HepG2 (cell line): ENCODE results near the gene RBFOX1. TPM values are rescaled to one million over a fixed set of nuclear protein-coding genes. Genes with fewer than 3 reads are reported as not detected.

ENCODE experiments used
- ATAC-seq: fragments of 200-7000 bp; cut with Tn5 transposase; 3 replicates; pipeline ENCODE4 v1.9.1; 2020; ENCODE audit warnings: mild to moderate bottlenecking, moderate library complexity
- BruUV-seq: library from RNA; stranded (reverse); fragments of 400-500 nt; replicated peaks from 2 replicates; lab custom pipeline; 2021; lab: Mats Ljungman, UMichigan
- CTCF ChIA-PET: fragments of 300-600 bp; formaldehyde crosslinking; extraction: SDS; loops from one replicate; lab custom pipeline; 2021; ENCODE audit warnings: low total read pairs, inconsistent platforms, low intra/inter-chr PET ratio; lab: Yijun Ruan, JAX
- POLR2A ChIA-PET: fragments of 350-600 bp; sonication (Branson Sonifier 250); formaldehyde crosslinking; loops from one replicate; lab custom pipeline; 2020; ENCODE audit warnings: antibody characterized with exemption, inconsistent platforms; lab: Yijun Ruan, JAX
- DNase-seq: peaks from one replicate; pipeline ENCODE4 v3.0.0-alpha.2; 2015; ENCODE audit warnings: low spot score
- FAIRE-seq: peaks from 3 replicates; lab custom pipeline; 2011; peaks lifted over from hg19 to GRCh38; lab: Jason Lieb, UNC
- H2AFZ ChIP-seq: one replicate; pipeline ENCODE4 v1.6.1; 2011; ENCODE audit warnings: low read length, inconsistent platforms
- H3K27ac ChIP-seq: fragments of 300-600 bp; 3 replicates; pipeline ENCODE4 v1.8.0; 2011; ENCODE audit warnings: mixed run types, mild to moderate bottlenecking, mixed read lengths, low read length, inconsistent platforms; ENCODE audit not compliant: insufficient read depth; ENCODE audit errors: extremely low read length
- H3K27me3 ChIP-seq, 2 experiments: fragments of 200-600 bp in 1 of 2; 2 replicates in 1 of 2; 3 replicates in 1 of 2; pipeline versions ENCODE4 v1.6.0 to v1.8.0; 2011; ENCODE audit warnings: low read length in 2 of 2, mild to moderate bottlenecking in 2 of 2, moderate library complexity in 2 of 2, inconsistent platforms in 1 of 2; ENCODE audit not compliant: insufficient read depth in 2 of 2, control insufficient read depth in 1 of 2
- H3K36me3 ChIP-seq, 2 experiments: fragments of 200-600 bp in 1 of 2; replicated peaks in 1 of 2; 2 replicates in 1 of 2; 3 replicates in 1 of 2; pipeline versions ENCODE4 v1.5.1 to v1.8.0; 2011; ENCODE audit warnings: low read length in 2 of 2, inconsistent platforms in 1 of 2; ENCODE audit not compliant: insufficient read depth in 2 of 2, control insufficient read depth in 1 of 2
- H3K4me1 ChIP-seq: 2 replicates; pipeline ENCODE4 v1.5.1; 2012; ENCODE audit warnings: low read length, inconsistent platforms; ENCODE audit not compliant: insufficient read depth
- H3K4me2 ChIP-seq: 2 replicates; pipeline ENCODE4 v1.6.0; 2011; ENCODE audit warnings: low read depth, low read length, inconsistent platforms
- H3K4me3 ChIP-seq, 3 experiments: fragments of 200-600 bp in 1 of 3; sonication (generic), shearing (Covaris generic) in 1 of 3; replicated peaks in 1 of 3; 2 replicates each; pipeline ENCODE4 v1.5.1; 2011 to 2016; ENCODE audit warnings: low read length in 3 of 3, inconsistent platforms in 2 of 3, low read depth in 2 of 3, mild to moderate bottlenecking in 2 of 3, control low read depth in 1 of 3, mixed read lengths in 1 of 3; ENCODE audit not compliant: insufficient read depth in 1 of 3
- H3K79me2 ChIP-seq: one replicate; pipeline ENCODE4 v1.6.1; 2011; ENCODE audit warnings: low read length, inconsistent platforms; ENCODE audit not compliant: insufficient read depth
- H3K9ac ChIP-seq: 2 replicates; pipeline ENCODE4 v1.6.0; 2011; ENCODE audit warnings: mild to moderate bottlenecking, low read depth, low read length, inconsistent platforms; ENCODE audit not compliant: insufficient read depth
- H3K9me3 ChIP-seq: 2 replicates; pipeline ENCODE4 v1.5.1; 2012; ENCODE audit warnings: mild to moderate bottlenecking, low read length
- H4K20me1 ChIP-seq: 2 replicates; pipeline ENCODE4 v1.6.0; 2011; ENCODE audit warnings: inconsistent platforms, mild to moderate bottlenecking, low read length, moderate library complexity; ENCODE audit not compliant: insufficient read depth
- DNMT1 ChIP-seq: sonication (generic); formaldehyde crosslinking; IDR thresholded peaks from 2 replicates; pipeline ENCODE4 v1.5.1; 2020; ENCODE audit warnings: mild to moderate bottlenecking, missing genetic modification reagents
- EED ChIP-seq: sonication (generic); formaldehyde crosslinking; IDR thresholded peaks from 2 replicates; pipeline ENCODE4 v1.5.0; 2020; ENCODE audit warnings: mild to moderate bottlenecking, missing genetic modification reagents
- JDP2 ChIP-seq: sonication (generic); formaldehyde crosslinking; IDR thresholded peaks from 2 replicates; pipeline ENCODE4 v1.8.1; 2022; ENCODE audit warnings: missing genetic modification reagents, borderline replicate concordance
- KDM1A ChIP-seq: IDR thresholded peaks from 2 replicates; pipeline ENCODE4 v1.6.1; 2016; ENCODE audit warnings: missing compliant biosample characterization
- ZBTB38 ChIP-seq: sonication (generic); formaldehyde crosslinking; IDR thresholded peaks from 2 replicates; pipeline ENCODE4 v1.5.1; 2020; ENCODE audit warnings: mild to moderate bottlenecking, missing genetic modification reagents
- ZKSCAN5 ChIP-seq: sonication (generic); formaldehyde crosslinking; IDR thresholded peaks from 2 replicates; pipeline ENCODE4 v1.5.1; 2020; ENCODE audit warnings: mild to moderate bottlenecking, missing genetic modification reagents
- ZNF552 ChIP-seq: sonication (generic); formaldehyde crosslinking; IDR thresholded peaks from 2 replicates; pipeline ENCODE4 v1.9.0; 2022; ENCODE audit warnings: missing genetic modification reagents, mild to moderate bottlenecking, borderline replicate concordance
- ZNF569 ChIP-seq: sonication (generic); formaldehyde crosslinking; IDR thresholded peaks from 2 replicates; pipeline ENCODE4 v1.5.0; 2020; ENCODE audit warnings: mild to moderate bottlenecking, missing genetic modification reagents, moderate library complexity, borderline replicate concordance
- ZNF672 ChIP-seq: sonication (generic); formaldehyde crosslinking; IDR thresholded peaks from 2 replicates; pipeline ENCODE4 v1.8.1; 2022; ENCODE audit warnings: missing genetic modification reagents
- ZNF674 ChIP-seq: sonication (generic); formaldehyde crosslinking; IDR thresholded peaks from 2 replicates; pipeline ENCODE4 v1.5.0; 2020; ENCODE audit warnings: low read depth, mild to moderate bottlenecking, missing genetic modification reagents
- ZSCAN30 ChIP-seq: sonication (generic); formaldehyde crosslinking; IDR thresholded peaks from 2 replicates; pipeline ENCODE4 v1.5.0; 2020; ENCODE audit warnings: mild to moderate bottlenecking, missing genetic modification reagents
- WGBS: methylation state at CpG from one replicate; pipeline ENCODE4 v1.1.6; 2017; ENCODE audit warnings: low lambda C conversion rate; 5-methylcytosine and 5-hydroxymethylcytosine counted together
- in situ Hi-C: cut with HindIII; loops from 2 replicates; pipeline ENCODE4 v1.10.0; 2017; ENCODE audit warnings: low pct_unique_long_range_greater_than_20kb; ENCODE audit not compliant: extremely low pct_ligation_motif_present
- intact Hi-C: fragments of 100-400 bp; cut with micrococcal nuclease; formaldehyde crosslinking; loops from one replicate; pipeline ENCODE4 v1.10.0; 2022; ENCODE audit not compliant: unreplicated experiment
- polyA plus RNA-seq, 8 experiments: library from polyadenylated mRNA; depleted of rRNA in 3 of 8; stranded (reverse) in 7 of 8; unstranded in 1 of 8; fragments of >200 nt; fragmentation: Illumina TruSeq in 4 of 8; extraction: Trizol in 4 of 8; gene quantifications; 2 replicates each; pipeline versions ENCODE4 v1.2.1 to v1.2.3, GENCODE V29; 2011 to 2016; ENCODE audit warnings: low read depth in 4 of 8, missing spikeins in 1 of 8, mixed read lengths in 1 of 8; ENCODE audit not compliant: insufficient read depth in 1 of 8
- total RNA-seq, 5 experiments: library from RNA; depleted of rRNA; stranded (reverse); fragments of >200 nt; fragmentation: Illumina TruSeq; extraction: Trizol; gene quantifications; 2 replicates each; pipeline ENCODE4 v1.2.3, GENCODE V29; 2016; ENCODE audit warnings: low read depth in 1 of 5
- TF ChIP-seq, protein P1 (sequence below): sonication (generic); formaldehyde crosslinking; IDR thresholded peaks from 2 replicates; pipeline ENCODE4 v1.5.0; 2020; ENCODE audit warnings: missing genetic modification reagents, mild to moderate bottlenecking, borderline replicate concordance
- TF ChIP-seq, protein P2 (sequence below): IDR thresholded peaks from 2 replicates; pipeline ENCODE4 v1.6.1; 2018; ENCODE audit warnings: missing genetic modification reagents

RBFOX1 gene
- total and polyA plus RNA-seq, 2 of the 13 experiments (the other 11 are each of a cell fraction or from before 2014, with no cell fraction given): not detected

DNA sequence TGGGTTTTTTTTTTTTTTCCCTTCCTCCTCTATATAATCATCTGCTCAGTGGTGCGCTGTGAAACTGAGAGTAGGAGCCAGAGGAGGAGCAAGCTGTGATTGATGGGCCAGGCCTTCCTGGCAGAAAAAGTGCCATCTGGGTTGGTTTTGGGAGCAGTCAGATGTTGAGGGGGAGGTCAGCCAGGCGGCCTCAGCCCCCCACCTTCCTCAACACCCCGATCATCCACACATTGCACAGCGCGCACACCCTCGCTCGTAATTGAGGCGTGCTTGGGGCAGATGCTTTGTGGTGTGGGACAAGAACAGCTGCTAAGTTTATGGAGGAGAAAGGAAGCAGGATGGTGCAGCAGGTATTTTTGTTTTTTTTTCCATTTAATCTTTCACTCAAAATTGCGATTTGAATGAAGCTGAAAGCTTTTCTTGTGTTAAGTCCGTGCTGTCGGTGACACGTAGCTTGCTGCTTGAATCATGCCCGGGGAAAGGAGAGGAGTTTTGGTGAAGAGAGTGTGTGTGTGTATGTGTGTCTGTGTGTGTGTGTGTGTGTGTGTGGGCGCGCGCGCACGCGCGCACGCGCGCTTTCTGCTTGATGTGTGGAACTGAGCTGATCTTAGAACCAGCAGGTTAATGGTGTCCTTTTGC lies 177.4 kb downstream of the RBFOX1 start:
- no TSS peak for BruUV-seq
- intact Hi-C loops: no loop called here

DNA sequence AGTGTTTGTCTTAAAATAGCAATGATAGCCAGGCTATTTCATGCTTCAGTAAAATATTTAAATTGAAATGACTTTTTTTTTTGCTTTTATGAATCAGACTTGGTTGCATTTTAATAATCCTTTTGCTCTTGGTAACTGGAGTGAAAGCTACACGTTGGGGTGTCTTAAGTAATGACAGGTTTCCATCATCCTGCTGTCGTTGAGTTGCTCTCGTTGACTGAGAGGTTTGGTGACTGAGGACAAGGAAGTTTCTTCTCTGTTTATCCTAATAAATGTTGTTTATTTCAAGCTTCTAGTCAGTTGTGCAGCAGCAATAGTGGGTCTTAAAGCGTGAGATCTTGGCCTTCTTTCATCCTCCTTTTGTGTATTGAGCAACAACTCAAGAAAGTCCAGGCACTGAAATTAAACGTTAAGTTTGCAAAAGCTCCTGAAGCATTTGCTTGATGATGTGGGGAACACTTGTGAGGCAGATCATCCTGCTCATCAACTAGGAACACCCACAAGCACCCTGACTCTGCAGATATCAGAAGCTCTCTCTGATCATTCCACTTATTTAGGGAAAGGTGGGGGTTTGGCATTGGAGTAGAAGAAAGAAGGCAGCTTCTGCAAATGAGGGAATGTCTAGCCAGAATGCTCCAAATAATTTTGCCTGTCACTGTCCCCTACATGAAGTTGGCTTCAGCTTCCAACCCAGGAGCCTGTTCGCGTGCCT lies 179.1 kb downstream of the RBFOX1 start:
- intact Hi-C loops (no loop called here), in situ Hi-C loops (no loop called here)
- Histone ChIP-seq H3K36me3 (no peaks in the 10 kb centered on the region), H3K79me2 (no peaks in the 10 kb centered on the region), H3K27ac (no peak overlapping the region), H3K9me3 (peaks cover 12% of the 10 kb centered on the region), H3K4me3 (no peak overlapping the region), H3K9ac (no peak overlapping the region), H3K27me3 (no peaks in the 10 kb centered on the region), H3K4me2 (no peak overlapping the region), H4K20me1 (no peaks in the 10 kb centered on the region), H2AFZ (no peak overlapping the region), H3K4me1 (no peaks in the 10 kb centered on the region)
- no TSS peak for BruUV-seq
- FAIRE-seq (no peak), ATAC-seq (no peak), DNase-seq (no peak)
- CTCF ChIA-PET: no interaction called here
- POLR2A ChIA-PET: no interaction called here
- WGBS: under 1% methylated on average over 7 of the region's 7 CpGs
- TF ChIP-seq KDM1A (CRISPR knock-in tag): no peak
- TF ChIP-seq ZNF569 (CRISPR knock-in tag): no peak
- TF ChIP-seq DNMT1: no peak
- TF ChIP-seq ZNF552 (CRISPR knock-in tag): no peak
- TF ChIP-seq ZBTB38: no peak
- TF ChIP-seq ZNF674 (CRISPR knock-in tag): no peak
- TF ChIP-seq, protein P1, sequence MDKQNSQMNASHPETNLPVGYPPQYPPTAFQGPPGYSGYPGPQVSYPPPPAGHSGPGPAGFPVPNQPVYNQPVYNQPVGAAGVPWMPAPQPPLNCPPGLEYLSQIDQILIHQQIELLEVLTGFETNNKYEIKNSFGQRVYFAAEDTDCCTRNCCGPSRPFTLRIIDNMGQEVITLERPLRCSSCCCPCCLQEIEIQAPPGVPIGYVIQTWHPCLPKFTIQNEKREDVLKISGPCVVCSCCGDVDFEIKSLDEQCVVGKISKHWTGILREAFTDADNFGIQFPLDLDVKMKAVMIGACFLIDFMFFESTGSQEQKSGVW: no peak
- no peak for TF ChIP-seq JDP2 (CRISPR knock-in tag)
- TF ChIP-seq ZNF672 (CRISPR knock-in tag): no peak

More for the DNA sequence above, 177.4 kb downstream of the RBFOX1 start:
- Histone ChIP-seq H3K4me1 (no peaks in the 10 kb centered on the region), H3K9me3 (peaks cover 12% of the 10 kb centered on the region), H3K4me2 (no peak overlapping the region), H3K79me2 (no peaks in the 10 kb centered on the region), H3K4me3 (no peak overlapping the region), H3K36me3 (no peaks in the 10 kb centered on the region), H3K9ac (no peak overlapping the region), H2AFZ (no peak overlapping the region), H4K20me1 (no peaks in the 10 kb centered on the region), H3K27ac (no peak overlapping the region), H3K27me3 (no peaks in the 10 kb centered on the region)
- CTCF ChIA-PET: no interaction called here
- DNase-seq (no peak), ATAC-seq (no peak), FAIRE-seq (no peak)
- 66% methylated on average over 23 of the region's 23 CpGs for WGBS
- in situ Hi-C loops: no loop called here
- POLR2A ChIA-PET: no interaction called here
- no peak for TF ChIP-seq EED
- TF ChIP-seq, protein P2, sequence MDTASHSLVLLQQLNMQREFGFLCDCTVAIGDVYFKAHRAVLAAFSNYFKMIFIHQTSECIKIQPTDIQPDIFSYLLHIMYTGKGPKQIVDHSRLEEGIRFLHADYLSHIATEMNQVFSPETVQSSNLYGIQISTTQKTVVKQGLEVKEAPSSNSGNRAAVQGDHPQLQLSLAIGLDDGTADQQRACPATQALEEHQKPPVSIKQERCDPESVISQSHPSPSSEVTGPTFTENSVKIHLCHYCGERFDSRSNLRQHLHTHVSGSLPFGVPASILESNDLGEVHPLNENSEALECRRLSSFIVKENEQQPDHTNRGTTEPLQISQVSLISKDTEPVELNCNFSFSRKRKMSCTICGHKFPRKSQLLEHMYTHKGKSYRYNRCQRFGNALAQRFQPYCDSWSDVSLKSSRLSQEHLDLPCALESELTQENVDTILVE: no peak
- no peak for TF ChIP-seq ZKSCAN5 (CRISPR knock-in tag)
- no peak for TF ChIP-seq ZSCAN30 (CRISPR knock-in tag)
